Midbrain (tissue), 1 donor: ENCODE results near the gene NRDE2.

ENCODE experiments used
- DNase-seq: peaks from one replicate; lab custom pipeline; 2025; lab: John Stamatoyannopoulos, UW

Gene NRDE2

DNA sequence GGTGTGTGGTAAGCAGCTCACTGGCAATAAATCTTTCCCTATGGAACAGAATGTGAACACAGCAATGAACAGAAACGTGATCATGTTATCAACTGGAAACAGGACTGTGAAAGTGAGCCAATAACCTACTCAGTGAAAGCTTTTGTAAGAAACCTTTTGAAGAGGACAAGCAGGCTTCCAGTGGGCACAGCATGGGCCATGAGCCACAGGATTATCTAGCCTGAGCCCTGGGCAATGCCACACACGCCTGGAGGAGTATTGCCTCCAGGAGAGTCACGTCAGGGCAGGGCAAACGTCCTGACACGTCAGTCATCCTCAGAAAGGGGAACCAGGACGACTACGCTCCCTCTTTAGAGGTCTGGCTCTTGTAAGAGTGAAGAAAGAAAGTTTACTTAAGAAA lies 32.3 kb downstream of the NRDE2 start:
- DNase-seq = no peak

DNA sequence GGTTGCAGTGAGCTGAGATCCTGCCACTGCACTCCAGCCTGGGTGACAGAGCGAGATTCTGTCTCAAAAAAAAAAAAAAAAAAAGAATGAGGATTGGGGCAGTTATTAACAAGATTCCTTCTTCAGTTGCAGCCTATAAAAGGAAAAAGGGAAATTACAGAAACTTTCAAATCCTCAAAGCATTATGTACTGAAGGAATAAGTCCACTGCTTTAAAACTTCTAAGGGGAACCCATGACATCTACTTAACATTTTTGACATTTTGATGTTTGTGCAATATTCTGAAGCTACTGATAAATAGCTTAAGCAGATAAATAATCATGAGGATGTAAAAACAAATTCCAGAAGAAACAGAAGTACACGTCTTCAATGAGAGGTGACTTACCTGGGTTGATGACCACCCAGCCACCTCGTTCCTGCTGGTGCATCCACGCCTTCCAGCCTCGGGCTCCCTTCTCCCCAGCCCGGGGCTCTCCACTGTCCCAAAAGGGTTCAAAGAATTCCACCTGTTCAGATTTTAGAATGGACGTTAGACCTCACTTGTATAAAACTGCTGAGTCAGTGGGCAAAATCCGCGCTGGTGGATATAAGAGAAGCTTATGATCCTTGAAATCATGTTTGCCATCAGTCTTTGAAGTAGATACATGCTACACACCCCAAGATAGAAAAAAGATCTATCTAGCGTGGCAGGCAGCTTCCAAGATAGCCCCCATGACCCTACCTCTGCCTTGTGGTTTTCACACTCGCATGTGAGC lies 33.7 kb downstream of the NRDE2 start:
- no peak for DNase-seq

DNA sequence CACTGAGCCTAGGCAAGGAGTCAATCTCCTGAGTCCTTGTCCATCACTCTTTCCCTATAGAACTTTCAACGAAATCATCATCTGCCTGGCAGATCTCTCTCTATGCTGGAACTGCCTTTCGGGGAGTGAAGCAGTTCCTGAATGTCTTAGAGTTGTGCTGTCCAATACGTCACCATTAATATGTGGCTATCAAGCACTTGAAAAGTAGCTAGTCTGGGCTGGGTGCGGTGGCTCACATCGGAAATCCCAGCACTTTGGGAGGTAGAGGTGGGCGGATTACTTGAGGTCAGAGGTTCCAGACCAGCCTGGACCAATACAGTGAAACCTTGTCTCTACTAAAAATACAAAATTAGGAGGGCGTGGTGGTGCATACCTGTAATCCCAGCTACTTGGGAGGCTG lies 35.1 kb downstream of the NRDE2 start:
- DNase-seq = no peak

DNA sequence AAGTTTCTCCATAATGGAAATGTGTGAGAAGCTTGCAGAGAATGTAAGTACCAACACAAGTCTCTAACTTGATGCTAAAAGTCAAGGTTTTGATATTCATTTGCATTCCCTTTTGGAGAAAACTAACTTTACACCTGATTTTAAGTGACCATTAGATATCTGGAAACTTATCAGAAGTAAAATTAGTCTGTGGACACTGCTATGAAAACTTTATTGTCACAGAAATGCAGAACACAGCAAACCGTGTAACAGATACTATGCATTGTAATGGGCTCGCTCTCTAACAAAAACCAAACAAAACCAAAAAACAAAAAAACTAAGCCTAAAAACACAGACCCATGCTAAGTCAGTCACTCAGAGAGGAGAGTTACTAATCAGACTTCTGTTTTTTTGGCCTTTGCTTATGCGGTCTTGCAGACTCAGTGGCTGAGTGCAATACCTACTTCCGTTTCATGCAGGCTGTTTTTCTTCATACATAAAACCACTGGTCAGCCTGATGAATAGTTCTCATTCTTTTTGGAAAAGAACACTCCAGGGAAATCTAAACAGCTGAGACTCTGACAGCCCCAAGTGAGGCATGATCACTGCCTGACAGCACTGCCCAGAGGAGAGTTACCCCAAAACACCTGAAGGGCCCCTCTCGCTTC lies 35.7 kb downstream of the NRDE2 start:
- no peak for DNase-seq

DNA sequence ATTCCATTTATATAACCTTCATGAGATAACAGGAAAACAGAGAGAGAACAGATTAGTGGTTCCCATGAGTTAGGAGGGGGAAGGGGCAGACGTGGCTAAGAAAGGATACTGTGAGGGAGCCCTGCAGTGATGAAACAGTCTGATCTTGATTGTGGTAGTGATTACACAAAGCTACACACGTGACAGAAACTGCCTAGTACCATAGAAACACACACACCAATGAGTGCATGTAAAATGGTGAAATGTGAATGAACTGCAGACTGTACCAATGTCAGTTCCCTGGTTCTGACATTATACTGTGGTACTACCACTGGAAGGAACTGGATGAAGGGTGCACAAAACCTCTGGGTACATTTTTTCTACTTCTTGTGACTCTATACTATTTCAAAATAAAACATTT lies 36.9 kb downstream of the NRDE2 start:
- no peak for DNase-seq

DNA sequence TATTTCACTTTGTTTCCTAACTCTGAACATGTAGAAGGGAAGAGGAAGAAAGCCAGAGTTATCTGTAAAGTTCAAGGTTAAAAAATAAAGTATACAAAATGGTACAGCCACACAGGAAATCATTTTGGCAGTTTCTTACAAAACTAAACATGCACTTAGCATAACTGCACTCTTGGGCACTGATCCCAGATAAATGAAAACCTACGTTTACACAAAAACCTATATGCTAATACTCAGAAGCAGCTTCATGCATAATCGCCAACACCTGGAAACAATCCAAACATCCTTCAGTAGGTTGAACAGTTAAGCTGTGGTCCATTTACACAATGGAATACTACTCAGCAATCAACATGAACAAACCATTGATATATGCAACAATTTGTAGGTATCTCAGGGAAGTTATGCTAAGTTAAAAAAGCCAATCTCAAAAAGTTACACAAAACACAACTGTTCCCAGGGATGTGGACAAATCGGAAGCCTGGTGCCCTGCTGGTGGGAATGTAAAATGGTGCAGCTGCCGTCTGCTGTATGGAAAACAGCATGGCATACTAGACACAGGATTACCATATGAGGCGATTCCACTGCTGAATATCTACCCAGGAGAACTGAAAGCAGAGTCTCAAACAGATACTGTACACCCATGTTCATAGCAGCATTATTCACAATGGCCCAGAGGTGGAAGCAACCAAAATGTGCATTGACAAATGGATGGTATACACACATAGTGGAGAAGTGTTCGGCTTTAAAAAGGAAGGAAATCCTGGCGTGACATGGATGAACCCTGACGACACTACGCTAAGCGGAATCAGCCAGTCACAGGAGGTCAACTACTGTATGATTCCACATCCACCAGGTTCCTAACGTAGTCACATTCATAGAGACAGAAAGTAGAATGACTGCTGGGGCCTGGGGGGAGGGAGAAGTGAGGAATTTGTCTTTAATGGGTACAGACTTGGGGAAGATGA lies 37.7 kb downstream of the NRDE2 start:
- no peak for DNase-seq

DNA sequence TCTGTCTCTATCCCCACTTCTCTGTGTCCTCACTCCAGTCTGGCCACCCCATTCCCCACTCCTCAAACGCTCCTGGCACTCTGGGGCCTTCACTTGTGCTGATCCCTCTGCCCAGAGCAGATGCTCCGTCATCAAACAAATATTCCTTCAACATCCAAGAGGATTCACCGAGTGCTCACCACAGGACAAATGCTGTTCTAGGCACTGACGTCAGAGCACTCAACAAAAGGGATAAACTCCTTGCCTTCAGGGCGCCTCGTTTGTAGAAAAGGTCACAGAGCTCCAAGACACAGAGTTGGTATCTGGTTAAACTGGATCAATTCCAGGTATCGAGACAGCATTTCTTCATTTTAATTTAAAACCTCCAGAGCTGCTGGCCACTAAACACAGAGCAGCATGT lies 40.0 kb downstream of the NRDE2 start:
- no peak for DNase-seq

DNA sequence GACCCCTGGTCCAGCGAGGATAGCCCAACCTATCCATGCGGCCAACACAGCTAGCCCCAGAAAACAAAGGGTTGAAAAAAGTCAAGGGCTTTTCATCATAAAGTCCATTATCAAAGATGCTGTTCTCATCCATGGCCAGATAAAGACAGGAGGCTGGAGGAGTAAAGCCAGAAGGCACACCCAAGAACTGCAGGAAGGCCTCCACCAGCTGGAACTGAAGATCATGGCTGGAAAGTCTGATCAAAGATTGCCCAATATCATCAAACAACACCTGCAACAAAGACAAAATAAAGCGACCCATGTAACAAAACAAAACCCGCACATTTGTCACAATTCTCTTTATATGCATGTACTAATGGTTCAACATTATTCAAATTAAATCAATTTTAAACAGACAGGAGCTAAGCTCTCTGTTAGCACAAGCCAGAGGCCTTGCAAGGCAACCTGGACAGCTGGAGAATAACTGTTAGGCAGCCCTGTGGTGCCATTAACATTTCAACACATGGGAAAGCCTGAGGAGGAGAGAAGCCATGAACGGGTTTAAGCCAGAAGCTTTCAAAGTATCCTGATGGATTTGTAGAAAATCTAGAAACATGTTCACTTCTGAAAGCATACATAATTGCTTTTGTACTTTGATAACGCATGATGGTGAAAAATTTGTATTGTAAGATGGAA lies 41.3 kb downstream of the NRDE2 start:
- no peak for DNase-seq

DNA sequence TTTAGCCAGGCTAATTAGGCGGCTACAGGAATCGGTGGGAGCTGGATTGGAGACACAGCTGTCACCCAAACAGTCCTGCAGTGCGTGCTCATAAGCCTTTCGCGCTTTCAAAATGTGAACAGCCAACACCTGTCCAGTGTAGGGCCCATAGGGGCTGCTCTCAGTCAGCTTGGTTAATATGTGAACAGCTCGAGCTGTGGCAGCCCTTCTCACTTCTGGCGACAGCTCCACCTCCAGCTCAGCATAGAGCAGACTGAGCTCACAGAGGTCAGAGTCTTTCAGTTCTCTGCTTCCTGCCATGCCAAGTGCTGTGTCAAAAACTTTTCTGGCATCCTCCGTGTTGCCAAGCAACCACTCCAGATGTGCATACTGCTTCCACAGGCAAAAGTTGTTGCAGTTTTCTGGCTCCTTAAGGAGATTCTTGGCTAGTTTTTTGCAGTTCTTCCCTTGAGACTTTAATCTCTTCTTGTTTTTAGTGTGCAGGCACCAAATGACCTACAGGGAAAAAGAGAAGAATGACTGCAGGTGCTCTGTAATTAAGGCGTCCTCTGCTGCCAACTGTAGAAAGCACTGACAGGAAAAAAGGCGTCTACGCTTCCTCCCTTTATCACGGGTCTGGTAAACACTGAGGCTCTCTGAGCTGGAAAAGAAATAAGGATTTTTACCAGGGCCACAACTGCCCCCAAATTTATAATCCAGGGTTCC lies 42.9 kb downstream of the NRDE2 start:
- peak; percentile 15 for DNase-seq

DNA sequence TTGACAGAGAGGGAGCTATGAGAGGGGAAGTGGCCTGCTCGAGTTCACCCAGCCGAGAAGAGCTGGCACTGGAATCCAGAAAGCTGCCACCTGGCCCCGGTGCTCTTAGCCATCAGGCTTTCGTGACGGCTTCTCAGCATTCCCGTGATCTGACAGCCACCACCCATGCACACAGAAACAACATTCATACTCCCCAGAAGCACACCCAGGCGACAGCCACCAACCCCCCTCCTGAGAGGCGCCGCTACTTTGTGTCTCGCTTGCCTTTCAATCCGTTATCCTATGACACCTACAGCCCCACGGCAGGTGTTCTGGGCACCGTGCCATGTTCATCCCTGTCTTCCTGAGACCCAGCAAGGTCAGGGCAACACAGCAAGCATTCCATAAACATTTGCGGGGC lies 44.0 kb downstream of the NRDE2 start:
- DNase-seq = no peak

DNA sequence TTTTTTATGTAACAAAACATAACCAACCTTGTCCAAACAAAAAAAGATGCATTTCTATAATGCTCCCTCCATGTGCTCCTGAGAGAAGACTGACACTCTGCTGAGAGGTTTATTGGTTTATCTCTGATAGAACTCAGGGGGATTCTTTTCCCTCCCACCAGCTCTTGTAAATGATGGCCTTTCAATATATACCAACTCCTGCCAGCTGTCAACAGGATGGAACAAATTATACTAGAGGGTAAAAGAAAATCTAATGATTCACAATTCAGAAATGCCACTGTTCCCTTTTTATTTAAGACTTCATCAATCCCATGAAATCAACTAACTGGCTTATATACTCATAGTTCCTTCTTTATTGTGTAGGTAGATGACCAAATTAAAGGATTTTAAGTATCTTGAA lies 50.0 kb downstream of the NRDE2 start:
- no peak for DNase-seq

DNA sequence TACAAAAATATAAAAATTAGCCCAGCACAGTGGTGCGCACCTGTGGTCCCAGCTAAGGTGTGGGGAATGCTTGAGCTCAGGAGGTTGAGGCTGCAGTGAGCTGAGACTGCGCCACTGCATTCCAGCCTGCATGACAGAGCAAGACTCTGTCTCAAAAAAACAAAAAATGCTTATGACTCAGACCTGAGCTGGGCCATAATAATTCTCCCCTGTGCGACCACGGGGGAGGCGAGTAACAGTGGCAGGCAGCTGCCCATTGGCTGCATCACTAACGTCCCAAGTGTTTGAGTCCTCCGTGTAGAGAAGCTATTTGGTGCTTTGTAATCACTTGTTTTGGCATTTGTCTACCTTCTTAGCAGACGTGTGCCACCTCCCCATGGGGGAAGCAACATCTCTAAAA lies 50.5 kb downstream of the NRDE2 start:
- DNase-seq = no peak

DNA sequence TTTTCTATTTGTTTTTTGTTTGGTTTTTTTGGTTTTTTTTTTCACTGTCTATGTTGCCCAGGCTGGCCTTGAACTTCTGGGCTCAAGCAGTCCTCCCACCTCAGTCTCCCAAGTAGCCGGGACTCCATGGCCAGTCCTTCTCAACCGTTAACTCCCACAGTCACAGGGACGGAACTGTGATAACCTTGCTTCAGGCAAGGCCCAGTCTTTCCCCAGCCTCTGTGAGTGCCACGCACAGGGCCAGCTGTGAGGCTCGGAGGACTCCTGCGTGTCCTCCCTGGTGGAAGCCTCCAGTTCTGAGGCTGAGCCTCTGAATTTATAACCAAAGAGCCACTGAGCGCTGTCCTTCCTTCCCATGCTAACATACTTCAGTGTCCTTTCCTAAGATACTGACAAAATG lies 51.6 kb downstream of the NRDE2 start:
- DNase-seq = no peak

DNA sequence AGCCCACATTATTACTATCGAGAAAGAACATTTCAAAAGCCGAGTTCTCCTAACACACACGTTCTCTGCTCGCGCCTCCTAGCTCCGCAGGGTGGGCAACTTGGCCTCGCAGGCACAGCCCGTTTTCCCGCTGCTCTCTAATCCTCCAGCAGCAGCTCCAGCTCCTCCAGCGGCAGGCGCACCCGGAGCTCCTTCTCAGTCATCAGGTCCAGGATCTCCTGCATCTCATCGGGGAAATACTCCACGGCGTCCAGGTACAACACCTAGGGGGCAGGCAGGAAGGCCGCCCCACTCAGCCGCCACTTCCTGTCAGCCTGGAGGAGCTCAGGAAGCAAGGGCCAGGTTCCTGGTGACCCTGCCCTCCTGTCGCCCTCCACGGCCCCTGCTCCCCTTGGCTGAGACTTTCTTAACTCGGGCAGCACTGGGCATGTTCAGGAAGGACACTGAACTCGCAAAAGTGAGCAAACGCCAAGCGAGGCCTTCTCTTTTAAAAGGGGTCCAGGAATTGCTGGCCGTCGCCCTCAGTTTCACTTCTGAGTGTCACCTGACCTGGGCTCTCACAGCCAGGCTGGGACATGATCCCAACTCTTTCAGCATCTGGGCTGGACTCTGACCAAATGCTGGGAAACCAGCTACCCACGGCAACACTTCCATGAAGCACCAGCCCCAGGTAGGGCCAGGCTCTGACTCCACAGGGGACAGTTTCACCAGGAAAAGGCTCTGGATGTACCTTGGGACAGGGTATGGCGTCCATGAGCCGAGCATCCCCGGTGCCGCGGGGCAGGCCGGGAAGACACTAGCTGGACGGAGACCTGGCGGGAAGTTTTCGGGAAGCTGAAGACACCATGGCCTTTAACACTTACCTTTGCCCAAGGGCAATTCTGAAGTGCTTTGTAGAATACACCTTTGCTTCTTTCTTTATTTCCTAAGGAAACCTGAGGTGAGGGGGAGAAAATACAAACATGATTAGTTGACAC lies 53.3 kb downstream of the NRDE2 start:
- peak; percentile 46 for DNase-seq

DNA sequence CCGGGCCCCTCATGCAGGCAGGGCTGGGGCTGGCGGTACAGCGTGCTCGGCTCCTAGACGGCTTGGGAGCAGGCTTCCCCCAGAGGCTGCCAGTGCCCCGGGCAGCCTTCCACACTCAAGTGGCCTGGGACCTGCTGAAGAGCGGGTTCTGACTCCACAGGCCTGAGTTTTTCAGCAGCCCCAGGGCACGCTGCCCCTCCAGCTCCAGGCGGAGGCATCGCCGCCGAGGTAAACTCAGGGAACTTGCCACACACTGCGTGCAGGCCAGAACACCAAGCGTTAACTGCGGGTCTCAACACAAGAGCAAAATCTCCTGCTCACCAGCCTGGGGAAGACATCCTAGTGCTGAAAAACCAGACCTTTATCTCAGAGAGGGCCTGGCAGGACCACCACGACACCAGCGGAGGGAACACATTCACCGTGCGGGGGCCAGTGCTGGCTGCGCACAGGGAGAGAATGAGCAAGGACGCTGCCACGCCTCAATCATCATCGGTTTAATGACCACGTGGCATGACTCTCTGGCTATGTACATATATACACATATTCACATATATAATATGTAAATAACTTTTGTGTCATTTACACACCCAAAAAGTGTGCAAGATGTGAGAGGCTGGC lies 54.1 kb downstream of the NRDE2 start:
- DNase-seq = no peak

DNA sequence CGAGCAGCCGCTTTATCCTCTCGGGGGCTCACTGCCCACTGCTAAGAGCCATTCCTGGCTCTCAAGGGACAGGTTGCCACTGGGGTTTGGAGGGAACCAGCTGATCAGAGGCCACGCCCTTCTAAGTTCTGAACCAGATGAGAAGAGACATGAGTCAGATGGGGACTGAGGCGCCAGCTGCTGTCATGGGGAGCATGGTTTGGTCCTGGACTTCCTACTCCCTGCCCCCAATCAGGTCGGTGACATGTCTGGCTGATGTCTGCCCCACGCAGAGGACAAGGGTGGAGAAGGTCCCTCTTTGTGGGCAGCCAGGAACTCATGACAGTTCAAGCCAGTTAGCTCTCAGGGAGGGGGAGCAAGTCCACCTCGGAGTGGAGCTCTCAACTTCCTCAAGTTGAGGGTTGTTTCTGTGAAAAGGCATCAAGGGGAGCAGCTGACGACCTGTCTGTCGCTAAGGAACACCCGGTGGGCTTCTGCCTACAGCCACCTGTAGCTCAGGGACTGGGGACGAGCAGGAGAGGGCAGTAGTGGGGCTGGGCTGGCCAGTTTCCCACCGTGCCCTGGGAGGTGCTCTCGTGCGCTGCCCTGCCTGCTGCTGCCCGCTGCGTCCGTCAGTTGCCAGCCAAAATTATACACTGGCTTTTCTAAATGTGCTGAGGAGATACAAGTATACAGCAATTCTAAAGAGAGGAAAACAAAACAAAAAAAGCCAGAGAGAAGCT lies 54.9 kb downstream of the NRDE2 start:
- DNase-seq = no peak

DNA sequence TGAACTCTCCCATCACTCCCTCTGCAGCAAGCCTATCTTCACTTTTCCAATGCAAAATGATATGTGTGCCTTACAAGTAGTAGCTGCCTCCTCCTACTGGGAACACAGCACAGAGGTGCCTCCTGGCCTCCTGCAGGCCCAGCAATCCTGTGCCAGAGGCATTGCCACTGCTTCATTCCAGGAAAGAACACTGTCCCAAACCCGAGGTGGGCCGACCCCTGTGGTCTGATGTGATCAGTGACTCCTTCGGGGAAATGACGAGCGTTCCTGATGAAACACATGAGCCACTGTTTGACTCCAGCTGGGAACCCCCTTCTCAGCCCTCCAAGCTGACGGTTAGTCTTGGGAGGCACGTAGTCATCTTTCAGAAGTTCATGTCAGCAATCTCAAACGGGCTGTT lies 55.9 kb downstream of the NRDE2 start:
- no peak for DNase-seq

DNA sequence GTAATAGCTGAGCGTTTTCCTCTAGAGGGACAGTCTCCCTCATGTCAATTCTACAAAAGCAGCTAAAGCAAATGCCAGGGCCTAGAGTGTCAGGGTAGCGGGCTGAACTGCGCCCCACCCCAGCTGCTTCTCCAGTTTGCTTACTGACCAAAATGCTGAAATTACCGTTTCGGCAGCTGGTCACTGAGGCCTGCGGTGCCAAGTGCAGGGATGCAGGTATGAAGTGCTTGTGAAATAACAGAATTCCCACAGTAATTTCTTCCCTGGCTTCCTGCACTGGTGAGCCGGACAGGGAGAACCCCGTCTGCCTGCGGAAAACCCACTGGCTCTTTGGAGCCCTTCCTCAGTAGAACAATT lies 56.3 kb downstream of the NRDE2 start:
- DNase-seq = no peak

DNA sequence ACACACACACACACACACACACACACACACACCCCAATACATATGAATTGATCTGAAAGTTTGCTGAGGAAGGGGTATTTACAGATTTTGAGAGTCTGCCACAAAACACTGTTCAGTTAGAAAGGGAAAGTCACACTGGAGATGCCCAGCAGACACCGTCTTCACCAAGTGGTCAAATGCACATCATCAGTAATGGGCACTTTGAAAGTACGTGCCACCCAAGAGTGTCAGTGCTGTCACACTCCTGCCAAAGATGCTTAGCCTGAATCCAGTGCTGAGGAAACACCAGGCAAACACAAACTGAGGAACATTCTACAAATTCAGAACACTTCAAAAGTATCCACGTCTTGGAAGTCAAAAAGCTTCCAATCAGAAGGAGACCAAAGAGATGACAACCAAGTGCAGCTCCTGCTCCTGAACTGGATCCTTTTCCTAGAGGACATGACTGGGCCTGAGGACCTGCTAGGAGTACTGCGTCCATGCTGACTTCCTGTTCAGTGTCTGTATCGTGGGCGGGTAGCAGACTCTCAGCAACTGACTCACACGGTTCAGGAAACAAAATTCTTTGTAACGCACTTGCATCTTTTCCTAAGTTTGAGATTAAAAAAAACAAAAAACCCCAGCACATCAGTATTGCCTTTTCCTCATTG lies 56.8 kb downstream of the NRDE2 start:
- no peak for DNase-seq
